CD4-positive, alpha-beta T cell treated with Interleukin-15 for 1 hour (primary cell): ENCODE results near the gene DNM1L.
"Not testable (repeated sequence)": the region's sequence is repeated elsewhere in the genome, so short reads cannot be mapped to it uniquely, and the experiment has no call there.

Experiments
- DNase-seq: peaks from one replicate; pipeline ENCODE4 v3.0.0-alpha.2; 2020

DNM1L gene

GRCh38 chr12:32698285-32698684 is 19.2 kb downstream of the DNM1L start:
- DNase-seq = no peak

GRCh38 chr12:32699437-32699836 is 20.3 kb downstream of the DNM1L start:
- not testable (repeated sequence) for DNase-seq

GRCh38 chr12:32702473-32702872 is 23.4 kb downstream of the DNM1L start:
- DNase-seq = no peak

GRCh38 chr12:32702946-32703345 is 23.8 kb downstream of the DNM1L start:
- no peak for DNase-seq

- no peak for DNase-seq
Measured at GRCh38 chr12:32705783-32706182, 26.7 kb downstream of the DNM1L start.

- DNase-seq = no peak
Measured at GRCh38 chr12:32706335-32707024, 27.4 kb downstream of the DNM1L start.

GRCh38 chr12:32708926-32709325 is 29.8 kb downstream of the DNM1L start:
- DNase-seq = no peak

- DNase-seq = no peak
Measured at GRCh38 chr12:32714772-32715171, 35.7 kb downstream of the DNM1L start.

- no peak for DNase-seq
Measured at GRCh38 chr12:32718926-32719325, 39.8 kb downstream of the DNM1L start.

- not testable (repeated sequence) for DNase-seq
Measured at GRCh38 chr12:32725308-32725707, 46.2 kb downstream of the DNM1L start.

GRCh38 chr12:32726286-32726685 is 47.2 kb downstream of the DNM1L start:
- DNase-seq = no peak

GRCh38 chr12:32727237-32727636 is 48.1 kb downstream of the DNM1L start:
- no peak for DNase-seq

- no peak for DNase-seq
Measured at GRCh38 chr12:32734952-32735351, 55.9 kb downstream of the DNM1L start.

GRCh38 chr12:32736445-32736844 is 57.3 kb downstream of the DNM1L start:
- no peak for DNase-seq

- DNase-seq = no peak
Measured at GRCh38 chr12:32737715-32738114, 58.6 kb downstream of the DNM1L start.

- DNase-seq = no peak
Measured at GRCh38 chr12:32739279-32739678, 60.2 kb downstream of the DNM1L start.

GRCh38 chr12:32742133-32742532 is 63.0 kb downstream of the DNM1L start:
- DNase-seq = no peak

- no peak for DNase-seq
Measured at GRCh38 chr12:32743264-32743663, 64.2 kb downstream of the DNM1L start.

GRCh38 chr12:32753605-32754004 is 74.5 kb downstream of the DNM1L start:
- DNase-seq = no peak

- no peak for DNase-seq
Measured at GRCh38 chr12:32754111-32754510, 75.0 kb downstream of the DNM1L start.

- peak; percentile 70 for DNase-seq
Measured at GRCh38 chr12:32755051-32755653, 76.1 kb downstream of the DNM1L start.

- peak; percentile 93 for DNase-seq
Measured at GRCh38 chr12:32755654-32756475, 76.8 kb downstream of the DNM1L start, which contains the start of gene YARS2. Gene YARS2 (minus strand): TSS chr12:32755897. CDS start chr12:32755874, 23 bp downstream.

GRCh38 chr12:32756476-32757066 is 77.5 kb downstream of the DNM1L start:
- DNase-seq = no peak
